Uterus (tissue), 2 donors: ENCODE results near the gene POC1B.

Experiments
- POLR2A ChIP-seq, 2 donors: fragments of 450-650 bp; IDR thresholded peaks; one replicate each; pipeline ENCODE4 v1.6.1; 2016; ENCODE audit warnings: antibody characterized with exemption in 2 of 2, mild to moderate bottlenecking in 1 of 2, moderate library complexity in 1 of 2
- TF ChIP-seq, protein P1 (sequence below), 4 experiments: fragments of 200-600 bp in 2 of 4; fragments of 450-650 bp in 2 of 4; sonication (generic) in 2 of 4; IDR thresholded peaks; one replicate each; pipeline ENCODE4 v1.5.1; 2016 to 2019; ENCODE audit warnings: antibody characterized with exemption in 4 of 4, mild to moderate bottlenecking in 2 of 4, moderate library complexity in 1 of 4

DNA sequence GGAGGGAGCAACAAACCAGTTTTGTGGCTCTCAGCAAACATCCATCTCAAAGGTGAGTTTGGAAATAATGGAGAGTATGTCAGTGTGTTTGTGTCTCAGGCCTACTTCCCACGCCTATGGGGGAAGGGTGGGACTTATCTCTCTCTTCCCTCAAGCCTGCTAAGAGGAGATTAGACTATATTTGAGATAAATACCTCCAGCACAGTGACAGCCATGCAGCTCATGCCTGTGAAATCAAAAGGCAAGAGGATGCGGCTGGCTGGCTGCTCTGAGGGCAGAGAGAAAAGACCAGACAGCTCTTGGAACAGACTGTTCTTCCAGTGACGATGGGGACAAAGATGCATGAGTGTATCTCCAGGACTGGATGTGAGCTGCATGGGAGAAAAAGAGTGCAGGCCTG is 14.7 kb upstream of the POC1B start:
- TF ChIP-seq, protein P1, sequence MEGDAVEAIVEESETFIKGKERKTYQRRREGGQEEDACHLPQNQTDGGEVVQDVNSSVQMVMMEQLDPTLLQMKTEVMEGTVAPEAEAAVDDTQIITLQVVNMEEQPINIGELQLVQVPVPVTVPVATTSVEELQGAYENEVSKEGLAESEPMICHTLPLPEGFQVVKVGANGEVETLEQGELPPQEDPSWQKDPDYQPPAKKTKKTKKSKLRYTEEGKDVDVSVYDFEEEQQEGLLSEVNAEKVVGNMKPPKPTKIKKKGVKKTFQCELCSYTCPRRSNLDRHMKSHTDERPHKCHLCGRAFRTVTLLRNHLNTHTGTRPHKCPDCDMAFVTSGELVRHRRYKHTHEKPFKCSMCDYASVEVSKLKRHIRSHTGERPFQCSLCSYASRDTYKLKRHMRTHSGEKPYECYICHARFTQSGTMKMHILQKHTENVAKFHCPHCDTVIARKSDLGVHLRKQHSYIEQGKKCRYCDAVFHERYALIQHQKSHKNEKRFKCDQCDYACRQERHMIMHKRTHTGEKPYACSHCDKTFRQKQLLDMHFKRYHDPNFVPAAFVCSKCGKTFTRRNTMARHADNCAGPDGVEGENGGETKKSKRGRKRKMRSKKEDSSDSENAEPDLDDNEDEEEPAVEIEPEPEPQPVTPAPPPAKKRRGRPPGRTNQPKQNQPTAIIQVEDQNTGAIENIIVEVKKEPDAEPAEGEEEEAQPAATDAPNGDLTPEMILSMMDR (IDR thresholded peaks at IDR 0.05): no peak
- no peak for TF ChIP-seq POLR2A (IDR thresholded peaks at IDR 0.05)
